ENCODE results near the gene RIMBP2. TPM values are rescaled to one million over a fixed set of nuclear protein-coding genes. Genes with fewer than 3 reads are reported as not detected.

The RIMBP2 gene
- total RNA-seq, 4 donors from 2014 or later: 0.83 to 1.8 (median 1.4) TPM

- Histone ChIP-seq H3K27ac (replicated peaks in 1 of 4) (no peak overlapping the region), H3K4me1 (no peaks in the 10 kb centered on the region), H3K4me3 (no peak overlapping the region), H3K36me3 (no peaks in the 10 kb centered on the region), H3K27me3 (peaks cover 0 to 19% (median 0%) of the 10 kb centered on the region in 4 donors), H3K9me3 (no peaks in the 10 kb centered on the region)
- no peak for DNase-seq (ENCODE audit: extremely low spot score)
- TF ChIP-seq POLR2AphosphoS5 (IDR thresholded peaks at IDR 0.05): no peak
- no peak for TF ChIP-seq CTCF (IDR thresholded peaks at IDR 0.05)
- TF ChIP-seq EP300 (IDR thresholded peaks at IDR 0.05): no peak
- TF ChIP-seq POLR2A (IDR thresholded peaks at IDR 0.05; ENCODE audit: low read depth): no peak
- WGBS: 83% methylated on average over 14 of the region's 14 CpGs
- intact Hi-C loops (cut with DNase I): no loop called here
These were observed 54.4 kb downstream of the RIMBP2 start for GRCh38 chr12:130661486-130662255.

- H3K4me1 ChIP-seq: no peaks in the 10 kb centered on the region
- intact Hi-C loops (cut with DNase I): no loop called here
- DNase-seq (ENCODE audit: extremely low spot score): no peak
- no peak for TF ChIP-seq EP300 (IDR thresholded peaks at IDR 0.05)
- no peak for TF ChIP-seq POLR2AphosphoS5 (IDR thresholded peaks at IDR 0.05)
- TF ChIP-seq CTCF (IDR thresholded peaks at IDR 0.05): no peak
- TF ChIP-seq POLR2A (IDR thresholded peaks at IDR 0.05; ENCODE audit: low read depth): no peak
- no peak overlapping the region for H3K27ac ChIP-seq (replicated peaks in 1 of 4)
- no peaks in the 10 kb centered on the region for H3K9me3 ChIP-seq
- H3K4me3 ChIP-seq: no peak overlapping the region
- peaks cover 0 to 19% (median 0%) of the 10 kb centered on the region in 4 donors for H3K27me3 ChIP-seq
- no peaks in the 10 kb centered on the region for H3K36me3 ChIP-seq
- WGBS: 95% methylated on average over 3 of the region's 4 CpGs
These were observed 55.0 kb downstream of the RIMBP2 start for GRCh38 chr12:130661059-130661458.

GRCh38 chr12:130658145-130658911 lies 57.8 kb downstream of the RIMBP2 start:
- WGBS: 72% methylated on average over 23 of the region's 26 CpGs
- Histone ChIP-seq H3K9me3 (peaks cover 0 to 13% (median 4%) of the 10 kb centered on the region in 4 donors), H3K36me3 (no peaks in the 10 kb centered on the region), H3K27ac (replicated peaks in 1 of 4) (no peak overlapping the region), H3K4me1 (no peaks in the 10 kb centered on the region), H3K4me3 (no peak overlapping the region), H3K27me3 (peaks cover 0 to 19% (median 0%) of the 10 kb centered on the region in 4 donors)
- intact Hi-C loops (cut with DNase I): no loop called here
- TF ChIP-seq CTCF (IDR thresholded peaks at IDR 0.05): no peak
- TF ChIP-seq POLR2A (IDR thresholded peaks at IDR 0.05; ENCODE audit: low read depth): no peak
- TF ChIP-seq POLR2AphosphoS5 (IDR thresholded peaks at IDR 0.05): no peak
- TF ChIP-seq EP300 (IDR thresholded peaks at IDR 0.05): no peak
- DNase-seq (ENCODE audit: extremely low spot score): no peak

- H3K9me3 ChIP-seq: peaks cover 0 to 13% (median 4%) of the 10 kb centered on the region in 4 donors
- TF ChIP-seq POLR2A (IDR thresholded peaks at IDR 0.05; ENCODE audit: low read depth) (no peak), CTCF (IDR thresholded peaks at IDR 0.05) (no peak), POLR2AphosphoS5 (IDR thresholded peaks at IDR 0.05) (no peak), EP300 (IDR thresholded peaks at IDR 0.05) (no peak)
- H3K27ac ChIP-seq (replicated peaks in 1 of 4): no peak overlapping the region
- H3K4me3 ChIP-seq: no peak overlapping the region
- no peaks in the 10 kb centered on the region for H3K4me1 ChIP-seq
- H3K27me3 ChIP-seq: peaks cover 0 to 9% (median 0%) of the 10 kb centered on the region in 4 donors
- intact Hi-C loops (cut with DNase I): no loop called here
- no peaks in the 10 kb centered on the region for H3K36me3 ChIP-seq
- no peak for DNase-seq (ENCODE audit: extremely low spot score)
- WGBS: 82% methylated on average over 8 of the region's 8 CpGs
These were observed 59.7 kb downstream of the RIMBP2 start for GRCh38 chr12:130656411-130656810.
